Cardiac muscle cell (in vitro differentiated cells and primary cell): Measurements from ENCODE around the gene SUCLG2. TPM values are rescaled to one million over a fixed set of nuclear protein-coding genes. Genes with fewer than 3 reads are reported as not detected.

Experiments used
- DNase-seq, 2 donors: peaks; one replicate each; pipeline versions ENCODE4 v3.0.0 to v3.0.0-alpha.2; 2010 to 2017; ENCODE audit warnings: low read depth in 1 of 2, low spot score in 1 of 2
- H3K27ac ChIP-seq: fragments of 200-600 bp; sonication (generic); 2 replicates; pipeline ENCODE4 v1.5.1; 2016
- H3K27me3 ChIP-seq: fragments of 200-600 bp; sonication (generic); 2 replicates; pipeline ENCODE4 v1.6.0; 2016; ENCODE audit warnings: control low read depth
- H3K36me3 ChIP-seq: fragments of 200-600 bp; sonication (generic); 2 replicates; pipeline ENCODE4 v1.5.1; 2016; ENCODE audit warnings: control low read depth
- H3K4me1 ChIP-seq: fragments of 200-600 bp; sonication (generic); 2 replicates; pipeline ENCODE4 v1.8.1; 2017; ENCODE audit warnings: low read depth, mild to moderate bottlenecking, mixed run types
- H3K4me3 ChIP-seq: fragments of 200-600 bp; sonication (generic); 2 replicates; pipeline ENCODE4 v1.5.1; 2016; ENCODE audit warnings: mild to moderate bottlenecking
- H3K9me3 ChIP-seq: fragments of 200-600 bp; sonication (generic); 2 replicates; pipeline ENCODE4 v1.5.1; 2017; ENCODE audit warnings: low read depth, mild to moderate bottlenecking, control low read depth
- CTCF ChIP-seq: IDR thresholded peaks from 2 replicates; pipeline ENCODE4 v1.5.1; 2012; ENCODE audit warnings: low read depth, mild to moderate bottlenecking, low read length
- polyA plus RNA-seq: library from polyadenylated mRNA; unstranded; fragments of >200 nt; fragmentation: Nextera tagmentation; extraction: Ambion mirVana; gene quantifications from 2 replicates; pipeline ENCODE4 v1.2.1, GENCODE V29; 2016
- total RNA-seq: library from RNA; depleted of rRNA; stranded (reverse); fragments of >200 nt; gene quantifications from 2 replicates; pipeline ENCODE4 v1.2.3, GENCODE V29; 2016

SUCLG2 gene
- total and polyA plus RNA-seq, 2 experiments from 2014 or later: 38.4 to 39.0 TPM

GRCh38 chr3:67683522-67683921 lies 29.1 kb upstream of the SUCLG2 start:
- Histone ChIP-seq H3K36me3 (no peaks in the 10 kb centered on the region), H3K27ac (no peak overlapping the region), H3K4me3 (no peak overlapping the region), H3K9me3 (no peaks in the 10 kb centered on the region), H3K27me3 (no peaks in the 10 kb centered on the region), H3K4me1 (no peaks in the 10 kb centered on the region)
- no peak for TF ChIP-seq CTCF
- DNase-seq: no peak

GRCh38 chr3:67678665-67679064 lies 24.3 kb upstream of the SUCLG2 start:
- H3K36me3 ChIP-seq: no peaks in the 10 kb centered on the region
- no peak overlapping the region for H3K4me3 ChIP-seq
- H3K27ac ChIP-seq: no peak overlapping the region
- H3K27me3 ChIP-seq: no peaks in the 10 kb centered on the region
- H3K4me1 ChIP-seq: no peaks in the 10 kb centered on the region
- TF ChIP-seq CTCF: no peak
- DNase-seq: no peak
- no peaks in the 10 kb centered on the region for H3K9me3 ChIP-seq

GRCh38 chr3:67674055-67674454 lies 19.6 kb upstream of the SUCLG2 start:
- TF ChIP-seq CTCF: no peak
- no peak for DNase-seq
- Histone ChIP-seq H3K4me3 (no peak overlapping the region), H3K9me3 (no peaks in the 10 kb centered on the region), H3K27me3 (no peaks in the 10 kb centered on the region), H3K4me1 (no peaks in the 10 kb centered on the region), H3K27ac (no peak overlapping the region), H3K36me3 (no peaks in the 10 kb centered on the region)

GRCh38 chr3:67662733-67663132 lies 8.3 kb upstream of the SUCLG2 start:
- no peak overlapping the region for H3K4me3 ChIP-seq
- peaks cover 7% of the 10 kb centered on the region for H3K4me1 ChIP-seq
- no peaks in the 10 kb centered on the region for H3K36me3 ChIP-seq
- no peak for TF ChIP-seq CTCF
- no peak for DNase-seq
- no peaks in the 10 kb centered on the region for H3K9me3 ChIP-seq
- H3K27me3 ChIP-seq: no peaks in the 10 kb centered on the region
- no peak overlapping the region for H3K27ac ChIP-seq

GRCh38 chr3:67661089-67661488 lies 6.7 kb upstream of the SUCLG2 start:
- TF ChIP-seq CTCF: no peak
- H3K27ac ChIP-seq: no peak overlapping the region
- H3K36me3 ChIP-seq: no peaks in the 10 kb centered on the region
- peak in 1 of 2 donors; percentile 78 for DNase-seq
- peaks cover 7% of the 10 kb centered on the region for H3K4me1 ChIP-seq
- no peak overlapping the region for H3K4me3 ChIP-seq
- no peaks in the 10 kb centered on the region for H3K27me3 ChIP-seq
- no peaks in the 10 kb centered on the region for H3K9me3 ChIP-seq

GRCh38 chr3:67657192-67657591 lies 2.8 kb upstream of the SUCLG2 start:
- H3K4me1 ChIP-seq: peaks cover 18% of the 10 kb centered on the region
- no peaks in the 10 kb centered on the region for H3K27me3 ChIP-seq
- H3K9me3 ChIP-seq: no peaks in the 10 kb centered on the region
- no peaks in the 10 kb centered on the region for H3K36me3 ChIP-seq
- no peak for DNase-seq
- no peak overlapping the region for H3K27ac ChIP-seq
- H3K4me3 ChIP-seq: no peak overlapping the region
- no peak for TF ChIP-seq CTCF
